B cell (primary cell): Measurements from ENCODE around the gene ULBP1. TPM values are rescaled to one million over a fixed set of nuclear protein-coding genes. Genes with fewer than 3 reads are reported as not detected.
A peak's percentile ranks its signal among the peaks of the same experiment; 100 is the strongest.
"Not testable (repeated sequence)": the region's sequence is repeated elsewhere in the genome, so short reads cannot be mapped to it uniquely, and the experiment has no call there.

ENCODE experiments used
- ATAC-seq: fragments of 200-7000 bp; cut with Tn5 transposase; one replicate; pipeline ENCODE4 v1.10.0; 2021; ENCODE audit warnings: low read depth, mild to moderate bottlenecking, moderate number of reproducible peaks, moderate library complexity
- CTCF ChIA-PET: fragments of 350-600 bp; sonication (Branson Sonifier 250); formaldehyde crosslinking; loops from one replicate; lab custom pipeline; 2021; ENCODE audit warnings: antibody characterized with exemption, inconsistent platforms; lab: Charles Lee
- POLR2A ChIA-PET: fragments of 350-600 bp; sonication (Branson Sonifier 250); formaldehyde crosslinking; loops from one replicate; lab custom pipeline; 2021; ENCODE audit warnings: antibody characterized with exemption; lab: Charles Lee
- DNase-seq: peaks from one replicate; pipeline ENCODE4 v3.0.0; 2013
- H2AFZ ChIP-seq: 2 replicates; pipeline ENCODE4 v1.6.1; 2012; ENCODE audit warnings: mild to moderate bottlenecking, low read depth, low read length; ENCODE audit not compliant: insufficient read depth, poor library complexity, severe bottlenecking
- H3K27ac ChIP-seq, 2 donors: 1 replicate in 1 of 2; 2 replicates in 1 of 2; pipeline ENCODE4 v1.5.1; 2012 to 2013; ENCODE audit warnings: low read length in 2 of 2, mild to moderate bottlenecking in 2 of 2, moderate library complexity in 1 of 2
- H3K27me3 ChIP-seq, 4 experiments: fragments of 200-600 bp in 1 of 4; sonication (generic) in 1 of 4; replicated peaks in 1 of 4; 1 replicate in 2 of 4; 2 replicates in 2 of 4; pipeline versions ENCODE4 v1.6.1 to v1.7.0; 2013 to 2016; ENCODE audit warnings: low read length in 3 of 4, mild to moderate bottlenecking in 2 of 4, mixed read lengths in 1 of 4, moderate library complexity in 1 of 4; ENCODE audit not compliant: insufficient read depth in 4 of 4, control insufficient read depth in 3 of 4; ENCODE audit errors: control extremely low read depth in 1 of 4
- H3K36me3 ChIP-seq, 2 experiments: replicated peaks in 1 of 2; 1 replicate in 1 of 2; 2 replicates in 1 of 2; pipeline versions ENCODE4 v1.6.1 to v1.7.1; 2013; ENCODE audit warnings: low read length in 1 of 2; ENCODE audit not compliant: insufficient read depth in 2 of 2, control insufficient read depth in 1 of 2; ENCODE audit errors: control extremely low read depth in 1 of 2, extremely low read depth in 1 of 2
- H3K4me1 ChIP-seq, 2 donors: fragments of 200-600 bp in 1 of 2; sonication (generic) in 1 of 2; 1 replicate in 1 of 2; 2 replicates in 1 of 2; pipeline versions ENCODE4 v1.5.1 to v1.6.1; 2013 to 2017; ENCODE audit warnings: low read length in 2 of 2; ENCODE audit not compliant: control insufficient read depth in 2 of 2, insufficient read depth in 2 of 2
- H3K4me2 ChIP-seq: replicated peaks from 2 replicates; pipeline ENCODE3; 2012; ENCODE audit warnings: mild to moderate bottlenecking, low read depth, low read length; ENCODE audit not compliant: poor library complexity, severe bottlenecking
- H3K4me3 ChIP-seq, 5 experiments: fragments of 200-600 bp in 1 of 5; sonication (generic) in 1 of 5; 1 replicate in 3 of 5; 2 replicates in 2 of 5; pipeline versions ENCODE4 v1.5.1 to v1.7.0; 2011 to 2016; ENCODE audit warnings: low read length in 4 of 5, mild to moderate bottlenecking in 4 of 5, low read depth in 2 of 5, control low read depth in 1 of 5, moderate library complexity in 1 of 5; ENCODE audit not compliant: insufficient read depth in 1 of 5; ENCODE audit errors: control extremely low read depth in 1 of 5, extremely low read depth in 1 of 5
- H3K79me2 ChIP-seq: fragments of 200-600 bp; sonication (generic); one replicate; pipeline ENCODE4 v1.6.0; 2016; ENCODE audit warnings: low read length; ENCODE audit not compliant: control insufficient read depth, insufficient read depth
- H3K9ac ChIP-seq: fragments of 200-600 bp; sonication (generic); 2 replicates; pipeline ENCODE4 v1.6.1; 2017; ENCODE audit warnings: mild to moderate bottlenecking, low read length, moderate library complexity
- H3K9me3 ChIP-seq, 3 donors: one replicate each; pipeline versions ENCODE4 v1.6.1 to v1.7.1; 2013; ENCODE audit warnings: low read length in 2 of 3; ENCODE audit not compliant: control insufficient read depth in 2 of 3, insufficient read depth in 1 of 3; ENCODE audit errors: control extremely low read depth in 1 of 3
- H4K20me1 ChIP-seq: 2 replicates; pipeline ENCODE4 v1.6.0; 2012; ENCODE audit warnings: mild to moderate bottlenecking, low read length; ENCODE audit not compliant: insufficient read depth, control insufficient read depth, poor library complexity, severe bottlenecking
- H3K27ac Mint-ChIP-seq: one replicate; pipeline ENCODE4 v1.8.0; 2021; ENCODE audit warnings: mixed read lengths
- H3K27me3 Mint-ChIP-seq: one replicate; pipeline ENCODE4 v1.8.0; 2021; ENCODE audit warnings: mixed read lengths
- H3K4me1 Mint-ChIP-seq: one replicate; pipeline ENCODE4 v1.8.0; 2021; ENCODE audit warnings: mixed read lengths
- H3K4me3 Mint-ChIP-seq: one replicate; pipeline ENCODE4 v1.8.0; 2021; ENCODE audit warnings: mixed read lengths
- H3K9me3 Mint-ChIP-seq: one replicate; pipeline ENCODE4 v1.8.0; 2022; ENCODE audit warnings: mixed read lengths; ENCODE audit not compliant: insufficient read depth
- CTCF ChIP-seq: fragments of 200-600 bp; IDR thresholded peaks from one replicate; pipeline ENCODE4 v1.8.0; 2022; ENCODE audit warnings: antibody characterized with exemption, mild to moderate bottlenecking
- EZH2 ChIP-seq: IDR thresholded peaks from 2 replicates; pipeline ENCODE4 v1.6.1; 2012; ENCODE audit warnings: borderline replicate concordance, low read depth, mild to moderate bottlenecking, moderate library complexity, low read length; ENCODE audit not compliant: insufficient read depth, poor library complexity, severe bottlenecking
- WGBS: methylation state at CpG from one replicate; pipeline ENCODE4 v1.1.5; 2013; ENCODE audit warnings: missing lambda C conversion rate; ENCODE audit not compliant: insufficient coverage; 5-methylcytosine and 5-hydroxymethylcytosine counted together
- intact Hi-C: fragments of 100-400 bp; cut with micrococcal nuclease; formaldehyde crosslinking; loops from one replicate; pipeline ENCODE4 v1.10.0; 2022
- polyA plus RNA-seq: library from polyadenylated mRNA; depleted of rRNA; stranded (reverse); fragments of >200 nt; gene quantifications from 2 replicates; pipeline ENCODE4 v1.2.3, GENCODE V29; 2012
- total RNA-seq, 2 donors: library from RNA; stranded (reverse); fragments of 120-200 nt in 1 of 2; gene quantifications; 1 replicate in 1 of 2; 2 replicates in 1 of 2; pipeline versions ENCODE4 v1.2.3 to v1.2.4, GENCODE V29; 2013 to 2022

Gene ULBP1
- total and polyA plus RNA-seq, 2 donors (not counting 1 experiment from before 2014, with no cell fraction given) = 0.04 to 0.12 TPM

GRCh38 chr6:149925974-149926777, 37.6 kb upstream of the ULBP1 start:
- Histone ChIP-seq H2AFZ (peak overlapping the region; percentile 46), H3K4me1 (peaks cover 29 to 37% of the 10 kb centered on the region in 2 donors), H3K27ac (no peak overlapping the region), H4K20me1 (no peaks in the 10 kb centered on the region), H3K27me3 (peaks cover 0 to 71% (median 61%) of the 10 kb centered on the region in 4 experiments), H3K36me3 (no peaks in the 10 kb centered on the region), H3K79me2 (no peaks in the 10 kb centered on the region), H3K4me3 (no peak overlapping the region), H3K9me3 (peaks cover 0 to 34% (median 0%) of the 10 kb centered on the region in 3 donors), H3K9ac (no peak overlapping the region), H3K4me2 (peak overlapping the region; percentile 60)
- Mint-ChIP-seq H3K9me3 (no peaks in the 10 kb centered on the region), H3K27me3 (peaks cover 86% of the 10 kb centered on the region), H3K4me3 (peak overlapping the region; percentile 23), H3K4me1 (peaks cover 36% of the 10 kb centered on the region), H3K27ac (no peak overlapping the region)
- TF ChIP-seq EZH2 = no peak
- TF ChIP-seq CTCF = peak; percentile 71
- ChIA-PET POLR2A (no interaction called here), CTCF (interaction anchor here (0.7 kb wide), 1 partner anchor 94 kb away, joined by 3 read pairs; no protein-coding TSS in a partner anchor)
- 7% methylated on average over 21 of the region's 31 CpGs for WGBS
- ATAC-seq = peak; percentile 57
- peak; percentile 71 for DNase-seq
- intact Hi-C loops = loop anchor here (1.0 kb wide), 2 partner anchors 92 to 202 kb away; no protein-coding TSS in a partner anchor

DNA sequence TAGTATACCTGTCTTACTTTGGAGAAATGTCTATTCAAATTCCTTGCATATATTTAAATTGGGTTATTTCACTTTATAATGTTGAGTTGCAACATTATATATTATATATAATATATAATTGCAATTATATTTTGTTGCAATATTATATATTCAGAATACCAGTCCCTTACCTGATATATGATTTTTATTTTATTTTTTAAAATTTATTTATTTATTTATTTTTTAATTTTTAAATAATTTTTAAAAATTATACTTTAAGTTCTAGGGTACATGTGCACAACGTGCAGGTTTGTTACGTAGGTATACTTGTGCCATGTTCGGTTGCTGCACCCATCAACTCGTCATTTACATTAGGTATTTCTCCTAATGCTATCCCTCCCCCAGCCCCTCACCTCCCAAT, 36.7 kb upstream of the ULBP1 start:
- H3K36me3 ChIP-seq, H3K27ac ChIP-seq, H3K79me2 ChIP-seq, H3K9ac ChIP-seq, POLR2A ChIA-PET, H3K4me2 ChIP-seq, DNase-seq, H3K4me3 Mint-ChIP-seq, H3K4me3 ChIP-seq, H3K27ac Mint-ChIP-seq, intact Hi-C loops, ATAC-seq, H3K9me3 Mint-ChIP-seq, H2AFZ ChIP-seq, H4K20me1 ChIP-seq: not testable (repeated sequence)
- CTCF ChIA-PET = interaction anchor here (0.7 kb wide), 1 partner anchor 95 kb away, joined by 3 read pairs; no protein-coding TSS in a partner anchor
- peaks cover 33% of the 10 kb centered on the region for H3K4me1 Mint-ChIP-seq
- H3K27me3 Mint-ChIP-seq = peaks cover 85% of the 10 kb centered on the region
- H3K4me1 ChIP-seq = peaks cover 29 to 37% of the 10 kb centered on the region in 2 donors
- WGBS = no CpG with 5 or more reads among the region's 4 CpGs
- peaks cover 0 to 31% (median 0%) of the 10 kb centered on the region in 3 donors for H3K9me3 ChIP-seq
- H3K27me3 ChIP-seq = peaks cover 0 to 68% (median 60%) of the 10 kb centered on the region in 4 experiments
